HG03571 (cell line): ENCODE results near the gene TAF4.
"Not testable (repeated sequence)": the region's sequence is repeated elsewhere in the genome, so short reads cannot be mapped to it uniquely, and the experiment has no call there.

Experiments used
- ATAC-seq: cut with Tn5 transposase; IDR thresholded peaks from one replicate; pipeline ENCODE4 v1.9.1; 2021; ENCODE audit not compliant: unreplicated experiment

Gene TAF4

GRCh38 chr20:62056975-62057374 is 8.7 kb downstream of the TAF4 start:
- ATAC-seq: no peak

- ATAC-seq: no peak
Observed at GRCh38 chr20:62056377-62056776, 9.3 kb downstream of the TAF4 start.

GRCh38 chr20:62055862-62056115 is 9.9 kb downstream of the TAF4 start:
- not testable (repeated sequence) for ATAC-seq

- ATAC-seq: no peak
Observed at GRCh38 chr20:62055106-62055861, 10.4 kb downstream of the TAF4 start.

- ATAC-seq: no peak
Observed at GRCh38 chr20:62054451-62054953, 11.2 kb downstream of the TAF4 start.

GRCh38 chr20:62053465-62054196 is 12.1 kb downstream of the TAF4 start:
- ATAC-seq: no peak

GRCh38 chr20:62052842-62053464 is 12.7 kb downstream of the TAF4 start:
- ATAC-seq: no peak

- no peak for ATAC-seq
Observed at GRCh38 chr20:62052336-62052841, 13.3 kb downstream of the TAF4 start.

GRCh38 chr20:62051546-62052255 is 14.0 kb downstream of the TAF4 start:
- no peak for ATAC-seq

- ATAC-seq: no peak
Observed at GRCh38 chr20:62051144-62051543, 14.5 kb downstream of the TAF4 start.

- ATAC-seq: no peak
Observed at GRCh38 chr20:62050166-62051120, 15.2 kb downstream of the TAF4 start.

- ATAC-seq: no peak
Observed at GRCh38 chr20:62049342-62050165, 16.1 kb downstream of the TAF4 start.

- no peak for ATAC-seq
Observed at GRCh38 chr20:62048821-62049291, 16.8 kb downstream of the TAF4 start.

- no peak for ATAC-seq
Observed at GRCh38 chr20:62048346-62048761, 17.3 kb downstream of the TAF4 start.

GRCh38 chr20:62047666-62048345 is 17.9 kb downstream of the TAF4 start:
- ATAC-seq: no peak

- no peak for ATAC-seq
Observed at GRCh38 chr20:62046431-62046830, 19.2 kb downstream of the TAF4 start.

- ATAC-seq: no peak
Observed at GRCh38 chr20:62045529-62046285, 20.0 kb downstream of the TAF4 start.

GRCh38 chr20:62045118-62045517 is 20.6 kb downstream of the TAF4 start:
- no peak for ATAC-seq
